HepG2 (cell line): ENCODE data around the gene NACC2. TPM values are rescaled to one million over a fixed set of nuclear protein-coding genes. Genes with fewer than 3 reads are reported as not detected.

Experiments
- ATAC-seq: fragments of 200-7000 bp; cut with Tn5 transposase; 3 replicates; pipeline ENCODE4 v1.9.1; 2020; ENCODE audit warnings: mild to moderate bottlenecking, moderate library complexity
- BruUV-seq: library from RNA; stranded (reverse); fragments of 400-500 nt; replicated peaks from 2 replicates; lab custom pipeline; 2021; lab: Mats Ljungman, UMichigan
- CTCF ChIA-PET: fragments of 300-600 bp; formaldehyde crosslinking; extraction: SDS; loops from one replicate; lab custom pipeline; 2021; ENCODE audit warnings: low total read pairs, inconsistent platforms, low intra/inter-chr PET ratio; lab: Yijun Ruan, JAX
- POLR2A ChIA-PET: fragments of 350-600 bp; sonication (Branson Sonifier 250); formaldehyde crosslinking; loops from one replicate; lab custom pipeline; 2020; ENCODE audit warnings: antibody characterized with exemption, inconsistent platforms; lab: Yijun Ruan, JAX
- DNase-seq: peaks from one replicate; pipeline ENCODE4 v3.0.0-alpha.2; 2015; ENCODE audit warnings: low spot score
- FAIRE-seq: peaks from 3 replicates; lab custom pipeline; 2011; peaks lifted over from hg19 to GRCh38; lab: Jason Lieb, UNC
- H2AFZ ChIP-seq: one replicate; pipeline ENCODE4 v1.6.1; 2011; ENCODE audit warnings: low read length, inconsistent platforms
- H3K27ac ChIP-seq: fragments of 300-600 bp; 3 replicates; pipeline ENCODE4 v1.8.0; 2011; ENCODE audit warnings: mixed run types, mild to moderate bottlenecking, mixed read lengths, low read length, inconsistent platforms; ENCODE audit not compliant: insufficient read depth; ENCODE audit errors: extremely low read length
- H3K27me3 ChIP-seq, 2 experiments: fragments of 200-600 bp in 1 of 2; 2 replicates in 1 of 2; 3 replicates in 1 of 2; pipeline versions ENCODE4 v1.6.0 to v1.8.0; 2011; ENCODE audit warnings: low read length in 2 of 2, mild to moderate bottlenecking in 2 of 2, moderate library complexity in 2 of 2, inconsistent platforms in 1 of 2; ENCODE audit not compliant: insufficient read depth in 2 of 2, control insufficient read depth in 1 of 2
- H3K36me3 ChIP-seq, 2 experiments: fragments of 200-600 bp in 1 of 2; replicated peaks in 1 of 2; 2 replicates in 1 of 2; 3 replicates in 1 of 2; pipeline versions ENCODE4 v1.5.1 to v1.8.0; 2011; ENCODE audit warnings: low read length in 2 of 2, inconsistent platforms in 1 of 2; ENCODE audit not compliant: insufficient read depth in 2 of 2, control insufficient read depth in 1 of 2
- H3K4me1 ChIP-seq: 2 replicates; pipeline ENCODE4 v1.5.1; 2012; ENCODE audit warnings: low read length, inconsistent platforms; ENCODE audit not compliant: insufficient read depth
- H3K4me2 ChIP-seq: 2 replicates; pipeline ENCODE4 v1.6.0; 2011; ENCODE audit warnings: low read depth, low read length, inconsistent platforms
- H3K4me3 ChIP-seq, 3 experiments: fragments of 200-600 bp in 1 of 3; sonication (generic), shearing (Covaris generic) in 1 of 3; replicated peaks in 1 of 3; 2 replicates each; pipeline ENCODE4 v1.5.1; 2011 to 2016; ENCODE audit warnings: low read length in 3 of 3, inconsistent platforms in 2 of 3, low read depth in 2 of 3, mild to moderate bottlenecking in 2 of 3, control low read depth in 1 of 3, mixed read lengths in 1 of 3; ENCODE audit not compliant: insufficient read depth in 1 of 3
- H3K79me2 ChIP-seq: one replicate; pipeline ENCODE4 v1.6.1; 2011; ENCODE audit warnings: low read length, inconsistent platforms; ENCODE audit not compliant: insufficient read depth
- H3K9ac ChIP-seq: 2 replicates; pipeline ENCODE4 v1.6.0; 2011; ENCODE audit warnings: mild to moderate bottlenecking, low read depth, low read length, inconsistent platforms; ENCODE audit not compliant: insufficient read depth
- H3K9me3 ChIP-seq: 2 replicates; pipeline ENCODE4 v1.5.1; 2012; ENCODE audit warnings: mild to moderate bottlenecking, low read length
- H4K20me1 ChIP-seq: 2 replicates; pipeline ENCODE4 v1.6.0; 2011; ENCODE audit warnings: inconsistent platforms, mild to moderate bottlenecking, low read length, moderate library complexity; ENCODE audit not compliant: insufficient read depth
- FOXA1 ChIP-seq, 2 experiments: fragments of 450-650 bp in 1 of 2; sonication (generic) in 1 of 2; formaldehyde crosslinking in 1 of 2; IDR thresholded peaks; 2 replicates each; pipeline versions ENCODE4 v1.4.0 to v1.6.1; 2016 to 2020; ENCODE audit warnings: missing genetic modification reagents in 1 of 2
- PRPF4 ChIP-seq: fragments of 200-400 bp; formaldehyde crosslinking; IDR thresholded peaks from 2 replicates; pipeline ENCODE4 v1.6.1; 2016; ENCODE audit warnings: low read length, low read depth; ENCODE audit not compliant: poor library complexity, severe bottlenecking
- TBX3 ChIP-seq: fragments of 450-650 bp; IDR thresholded peaks from 2 replicates; pipeline ENCODE4 v1.6.1; 2017; ENCODE audit warnings: antibody characterized with exemption, mild to moderate bottlenecking, inconsistent platforms, borderline replicate concordance
- WGBS: methylation state at CpG from one replicate; pipeline ENCODE4 v1.1.6; 2017; ENCODE audit warnings: low lambda C conversion rate; 5-methylcytosine and 5-hydroxymethylcytosine counted together
- in situ Hi-C: cut with HindIII; loops from 2 replicates; pipeline ENCODE4 v1.10.0; 2017; ENCODE audit warnings: low pct_unique_long_range_greater_than_20kb; ENCODE audit not compliant: extremely low pct_ligation_motif_present
- intact Hi-C: fragments of 100-400 bp; cut with micrococcal nuclease; formaldehyde crosslinking; loops from one replicate; pipeline ENCODE4 v1.10.0; 2022; ENCODE audit not compliant: unreplicated experiment
- polyA plus RNA-seq, 8 experiments: library from polyadenylated mRNA; depleted of rRNA in 3 of 8; stranded (reverse) in 7 of 8; unstranded in 1 of 8; fragments of >200 nt; fragmentation: Illumina TruSeq in 4 of 8; extraction: Trizol in 4 of 8; gene quantifications; 2 replicates each; pipeline versions ENCODE4 v1.2.1 to v1.2.3, GENCODE V29; 2011 to 2016; ENCODE audit warnings: low read depth in 4 of 8, missing spikeins in 1 of 8, mixed read lengths in 1 of 8; ENCODE audit not compliant: insufficient read depth in 1 of 8
- total RNA-seq, 5 experiments: library from RNA; depleted of rRNA; stranded (reverse); fragments of >200 nt; fragmentation: Illumina TruSeq; extraction: Trizol; gene quantifications; 2 replicates each; pipeline ENCODE4 v1.2.3, GENCODE V29; 2016; ENCODE audit warnings: low read depth in 1 of 5
- TF ChIP-seq, protein P1 (sequence below): sonication (generic); formaldehyde crosslinking; IDR thresholded peaks from 2 replicates; pipeline ENCODE4 v1.4.0; 2020; ENCODE audit warnings: missing genetic modification reagents

NACC2 gene
- total and polyA plus RNA-seq, 2 of the 13 experiments (the other 11 are each of a cell fraction or from before 2014, with no cell fraction given), result 5.9 to 12.3 TPM

DNA sequence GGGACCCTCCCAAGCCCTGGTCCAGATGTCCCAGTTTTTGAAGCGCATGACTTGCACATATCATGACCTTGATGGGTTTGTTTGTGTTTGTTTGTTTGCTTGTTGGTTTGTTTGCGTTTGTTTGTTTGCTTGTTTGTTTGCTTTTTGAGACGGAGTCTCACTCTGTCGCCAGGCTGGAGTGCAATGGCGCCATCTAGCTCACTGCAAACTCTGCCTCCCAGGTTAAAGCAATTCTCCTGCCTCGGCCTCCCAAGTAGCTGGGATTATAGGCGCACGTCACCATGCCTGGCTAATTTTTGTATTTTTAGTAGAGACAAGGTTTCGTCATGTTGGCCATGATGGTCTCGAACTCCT lies 120.9 kb downstream of the NACC2 start:
- 34% methylated on average over 10 of the region's 10 CpGs for WGBS
- no peak overlapping the region for H3K27ac ChIP-seq
- no peaks in the 10 kb centered on the region for H3K9me3 ChIP-seq
- ChIA-PET CTCF (no interaction called here), POLR2A (no interaction called here)
- no peak overlapping the region for H3K4me3 ChIP-seq
- H3K36me3 ChIP-seq, result no peaks in the 10 kb centered on the region
- FAIRE-seq (no peak), DNase-seq (no peak), ATAC-seq (no peak)
- H3K4me2 ChIP-seq, result no peak overlapping the region
- no peaks in the 10 kb centered on the region for H3K79me2 ChIP-seq
- peaks cover 4 to 31% of the 10 kb centered on the region in 2 experiments; a peak in 4 of 5 replicates for H3K27me3 ChIP-seq
- in situ Hi-C loops, result no loop called here
- intact Hi-C loops, result no loop called here
- no peak overlapping the region for H3K9ac ChIP-seq
- H3K4me1 ChIP-seq, result no peaks in the 10 kb centered on the region
- no TSS peak for BruUV-seq
- no peak overlapping the region for H2AFZ ChIP-seq
- H4K20me1 ChIP-seq, result peaks cover 7% of the 10 kb centered on the region; the same call in 1 of the 2 replicates
- TF ChIP-seq PRPF4, result no peak
- TF ChIP-seq, protein P1, sequence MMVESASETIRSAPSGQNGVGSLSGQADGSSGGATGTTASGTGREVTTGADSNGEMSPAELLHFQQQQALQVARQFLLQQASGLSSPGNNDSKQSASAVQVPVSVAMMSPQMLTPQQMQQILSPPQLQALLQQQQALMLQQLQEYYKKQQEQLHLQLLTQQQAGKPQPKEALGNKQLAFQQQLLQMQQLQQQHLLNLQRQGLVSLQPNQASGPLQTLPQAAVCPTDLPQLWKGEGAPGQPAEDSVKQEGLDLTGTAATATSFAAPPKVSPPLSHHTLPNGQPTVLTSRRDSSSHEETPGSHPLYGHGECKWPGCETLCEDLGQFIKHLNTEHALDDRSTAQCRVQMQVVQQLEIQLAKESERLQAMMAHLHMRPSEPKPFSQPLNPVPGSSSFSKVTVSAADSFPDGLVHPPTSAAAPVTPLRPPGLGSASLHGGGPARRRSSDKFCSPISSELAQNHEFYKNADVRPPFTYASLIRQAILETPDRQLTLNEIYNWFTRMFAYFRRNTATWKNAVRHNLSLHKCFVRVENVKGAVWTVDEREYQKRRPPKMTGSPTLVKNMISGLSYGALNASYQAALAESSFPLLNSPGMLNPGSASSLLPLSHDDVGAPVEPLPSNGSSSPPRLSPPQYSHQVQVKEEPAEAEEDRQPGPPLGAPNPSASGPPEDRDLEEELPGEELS (CRISPR knock-in tag), result peak; percentile 30; the same call in 1 of the 2 replicates
- no peak for TF ChIP-seq TBX3
- peak; percentile 54; the same call in 1 of the 2 replicates for TF ChIP-seq FOXA1 (IDR thresholded peaks at IDR 0.05)
- TF ChIP-seq FOXA1 (CRISPR knock-in tag; IDR thresholded peaks at IDR 0.05), result no peak
